Thoracic aorta (tissue), 2 donors: ENCODE measurements around the gene PFKP. TPM values are rescaled to one million over a fixed set of nuclear protein-coding genes. Genes with fewer than 3 reads are reported as not detected.

Source experiments
- ATAC-seq: fragments of 150-250 bp; one replicate; pipeline ENCODE4 v1.8.0; 2017; ENCODE audit warnings: low read depth; ENCODE audit not compliant: insufficient number of reproducible peaks, low FRiP score
- DNase-seq: peaks from one replicate; pipeline ENCODE4 v3.0.0-alpha.2; 2020; ENCODE audit warnings: low spot score
- H3K27ac ChIP-seq, 2 donors: fragments of 200-600 bp; sonication (generic); 1 replicate in 1 of 2; 2 replicates in 1 of 2; pipeline ENCODE4 v1.5.1; 2016; ENCODE audit warnings: mild to moderate bottlenecking in 2 of 2, moderate library complexity in 2 of 2
- H3K27me3 ChIP-seq: fragments of 200-600 bp; sonication (generic); replicated peaks from 2 replicates; pipeline ENCODE4 v1.6.0; 2016; ENCODE audit warnings: mild to moderate bottlenecking; ENCODE audit not compliant: insufficient read depth
- H3K36me3 ChIP-seq: fragments of 200-600 bp; sonication (generic); one replicate; pipeline ENCODE4 v1.5.1; 2016
- H3K4me1 ChIP-seq, 2 donors: fragments of 200-600 bp; sonication (generic); 1 replicate in 1 of 2; 2 replicates in 1 of 2; pipeline versions ENCODE4 v1.5.1 to v1.6.0; 2016; ENCODE audit warnings: low read depth in 2 of 2, mild to moderate bottlenecking in 1 of 2; ENCODE audit not compliant: control insufficient read depth in 1 of 2
- H3K4me3 ChIP-seq: fragments of 200-600 bp; sonication (generic); 2 replicates; pipeline ENCODE4 v1.5.1; 2016; ENCODE audit warnings: mild to moderate bottlenecking
- H3K9me3 ChIP-seq: fragments of 200-600 bp; sonication (generic); 2 replicates; pipeline ENCODE4 v1.5.1; 2016
- CTCF ChIP-seq: fragments of 200-600 bp; sonication (generic); IDR thresholded peaks from one replicate; pipeline ENCODE4 v1.5.1; 2019; ENCODE audit warnings: antibody characterized with exemption
- total RNA-seq, 2 donors: library from RNA; depleted of rRNA; stranded (reverse); fragments of >200 nt; gene quantifications; one replicate each; pipeline versions ENCODE4 v1.1.0 to v1.2.3, GENCODE V29; 2016

Gene PFKP
- total RNA-seq, 2 donors from 2014 or later: 91.4 to 153 TPM

GRCh38 chr10:3154666-3155065 is 87.3 kb downstream of the PFKP start:
- no peak for ATAC-seq
- no peak for TF ChIP-seq CTCF
- H3K36me3 ChIP-seq: peaks cover 52% of the 10 kb centered on the region

GRCh38 chr10:3159152-3159551 is 91.8 kb downstream of the PFKP start:
- Histone ChIP-seq H3K4me3 (no peak overlapping the region), H3K27me3 (no peaks in the 10 kb centered on the region), H3K36me3 (peaks cover 54% of the 10 kb centered on the region), H3K4me1 (no peaks in the 10 kb centered on the region), H3K9me3 (no peaks in the 10 kb centered on the region), H3K27ac (no peak overlapping the region)
- DNase-seq: no peak
- ATAC-seq: no peak
- TF ChIP-seq CTCF: no peak

More at GRCh38 chr10:3154666-3155065, 87.3 kb downstream of the PFKP start:
- Histone ChIP-seq H3K4me3 (no peak overlapping the region), H3K27ac (no peak overlapping the region), H3K9me3 (no peaks in the 10 kb centered on the region), H3K4me1 (no peaks in the 10 kb centered on the region), H3K27me3 (no peaks in the 10 kb centered on the region)
- DNase-seq: no peak

- Histone ChIP-seq H3K27ac (no peak overlapping the region), H3K4me1 (no peaks in the 10 kb centered on the region), H3K4me3 (no peak overlapping the region), H3K9me3 (no peaks in the 10 kb centered on the region), H3K27me3 (no peaks in the 10 kb centered on the region), H3K36me3 (peaks cover 70% of the 10 kb centered on the region)
- TF ChIP-seq CTCF: no peak
- ATAC-seq (no peak), DNase-seq (no peak)
Observed at GRCh38 chr10:3162533-3162932, 95.2 kb downstream of the PFKP start.

GRCh38 chr10:3163879-3164278 is 96.5 kb downstream of the PFKP start:
- Histone ChIP-seq H3K36me3 (peaks cover 72% of the 10 kb centered on the region), H3K4me1 (no peaks in the 10 kb centered on the region), H3K4me3 (no peak overlapping the region), H3K27ac (no peak overlapping the region), H3K27me3 (no peaks in the 10 kb centered on the region), H3K9me3 (no peaks in the 10 kb centered on the region)
- DNase-seq (no peak), ATAC-seq (no peak)
- no peak for TF ChIP-seq CTCF

GRCh38 chr10:3165196-3165595 is 97.8 kb downstream of the PFKP start:
- no peak for TF ChIP-seq CTCF
- Histone ChIP-seq H3K36me3 (peaks cover 78% of the 10 kb centered on the region), H3K27me3 (no peaks in the 10 kb centered on the region), H3K4me3 (no peak overlapping the region), H3K27ac (no peak overlapping the region), H3K4me1 (peaks cover 0 to 6% of the 10 kb centered on the region in 2 donors), H3K9me3 (no peaks in the 10 kb centered on the region)
- ATAC-seq (no peak), DNase-seq (no peak)
